GM19438 (cell line): ENCODE measurements around the gene COL16A1.

Source experiments
- ATAC-seq: cut with Tn5 transposase; IDR thresholded peaks from one replicate; pipeline ENCODE4 v1.9.1; 2021; ENCODE audit warnings: low read depth; ENCODE audit not compliant: unreplicated experiment

Gene COL16A1

GRCh38 chr1:31652891-31653499 lies 50.8 kb downstream of the COL16A1 start:
- no peak for ATAC-seq

- ATAC-seq, result no peak
These were observed 52.1 kb downstream of the COL16A1 start for GRCh38 chr1:31651766-31652165.

- no peak for ATAC-seq
These were observed 52.8 kb downstream of the COL16A1 start for GRCh38 chr1:31651089-31651420.

GRCh38 chr1:31650161-31651088 lies 53.4 kb downstream of the COL16A1 start:
- ATAC-seq, result no peak

GRCh38 chr1:31648641-31649357 lies 55.0 kb downstream of the COL16A1 start:
- ATAC-seq, result no peak

- ATAC-seq, result no peak
These were observed 55.6 kb downstream of the COL16A1 start for GRCh38 chr1:31648190-31648589.

GRCh38 chr1:31647106-31647505 lies 56.7 kb downstream of the COL16A1 start:
- no peak for ATAC-seq

- ATAC-seq, result no peak
These were observed 57.4 kb downstream of the COL16A1 start for GRCh38 chr1:31646259-31646960.

- ATAC-seq, result no peak
These were observed 58.6 kb downstream of the COL16A1 start for GRCh38 chr1:31645274-31645568.

GRCh38 chr1:31644560-31645273 lies 59.1 kb downstream of the COL16A1 start, which contains the start of gene PEF1:
Gene PEF1, minus strand, starts transcription at chr1:31644876. Its CDS starts 12 bp downstream, at chr1:31644864.
- ATAC-seq, result peak; percentile 89

- ATAC-seq, result no peak
These were observed 59.7 kb downstream of the COL16A1 start for GRCh38 chr1:31643976-31644559.

GRCh38 chr1:31642897-31643296 lies 60.9 kb downstream of the COL16A1 start:
- ATAC-seq, result no peak

GRCh38 chr1:31642366-31642765 lies 61.5 kb downstream of the COL16A1 start:
- ATAC-seq, result no peak

GRCh38 chr1:31640964-31641363 lies 62.9 kb downstream of the COL16A1 start:
- ATAC-seq, result no peak

GRCh38 chr1:31640179-31640578 lies 63.6 kb downstream of the COL16A1 start:
- ATAC-seq, result no peak

GRCh38 chr1:31639543-31639942 lies 64.3 kb downstream of the COL16A1 start:
- ATAC-seq, result no peak

GRCh38 chr1:31637915-31638673 lies 65.7 kb downstream of the COL16A1 start:
- ATAC-seq, result no peak

GRCh38 chr1:31633117-31633516 lies 70.7 kb downstream of the COL16A1 start:
- ATAC-seq, result no peak

- ATAC-seq, result no peak
These were observed 71.2 kb downstream of the COL16A1 start for GRCh38 chr1:31632649-31633048.
